CD4-positive, alpha-beta T cell treated with Interleukin-21 for 1 hour (primary cell): Measurements from ENCODE around the gene TDRD15.
A peak's percentile ranks its signal among the peaks of the same experiment; 100 is the strongest.
"Not testable (repeated sequence)": the region's sequence is repeated elsewhere in the genome, so short reads cannot be mapped to it uniquely, and the experiment has no call there.

Source experiments
- DNase-seq: peaks from one replicate; pipeline ENCODE4 v3.0.0-alpha.2; 2020

The TDRD15 gene

GRCh38 chr2:21123473-21124393 lies at the start of gene TDRD15:
Gene TDRD15 (plus strand): TSS chr2:21123968. CDS start chr2:21137468, 13,500 bp downstream.
- DNase-seq, result no peak

DNA sequence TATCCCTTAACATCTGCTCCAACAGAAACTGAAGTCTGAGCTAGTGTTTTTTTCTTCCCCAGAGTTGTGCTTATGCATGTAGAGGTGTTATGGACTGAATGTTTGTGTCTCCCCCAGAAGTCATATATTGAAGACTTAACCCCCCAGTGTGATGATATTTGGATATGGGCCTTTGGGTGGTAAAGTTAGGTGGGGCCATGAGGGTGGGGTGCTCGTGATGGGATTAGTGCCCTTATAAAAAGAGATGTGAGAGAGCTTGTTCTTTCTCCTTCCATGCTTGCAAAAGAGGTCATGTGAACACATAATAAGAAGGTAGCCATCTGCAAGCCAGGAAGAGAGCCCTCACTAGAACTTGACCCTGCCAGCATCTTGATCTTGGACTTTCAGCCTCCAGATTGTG lies 45.5 kb upstream of the TDRD15 start:
- no peak for DNase-seq

- no peak for DNase-seq
Measured at GRCh38 chr2:21083482-21083881, 40.3 kb upstream of the TDRD15 start.

- DNase-seq, result no peak
Measured at GRCh38 chr2:21084401-21084800, 39.4 kb upstream of the TDRD15 start.

DNA sequence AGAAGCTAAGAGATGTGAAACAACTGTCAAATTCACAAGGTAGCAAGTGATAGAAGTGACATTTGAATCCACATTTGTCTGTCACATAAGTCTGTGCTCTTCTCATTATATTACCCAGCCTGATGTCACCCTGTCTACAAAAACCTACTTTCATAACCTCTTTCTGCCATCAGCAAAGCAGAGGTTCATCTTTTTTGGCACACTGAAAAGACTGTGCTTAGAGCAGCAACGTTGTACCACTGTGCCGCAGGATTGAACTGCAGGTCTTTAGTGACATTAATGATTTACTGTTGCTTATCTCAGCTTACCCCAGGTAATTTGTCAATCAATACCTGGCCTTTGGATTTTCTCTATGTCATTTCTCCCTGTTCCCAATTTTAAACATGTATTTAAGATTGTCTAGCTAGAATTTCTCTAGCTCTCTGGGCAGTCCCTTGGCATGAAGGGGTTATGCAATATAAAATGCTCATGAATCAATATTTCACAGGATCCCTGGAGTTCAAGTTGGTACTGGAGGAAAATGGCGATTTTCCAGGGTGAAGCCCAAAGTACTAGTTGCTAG lies 31.4 kb upstream of the TDRD15 start:
- DNase-seq, result no peak

- no peak for DNase-seq
Measured at GRCh38 chr2:21095178-21095577, 28.6 kb upstream of the TDRD15 start.

DNA sequence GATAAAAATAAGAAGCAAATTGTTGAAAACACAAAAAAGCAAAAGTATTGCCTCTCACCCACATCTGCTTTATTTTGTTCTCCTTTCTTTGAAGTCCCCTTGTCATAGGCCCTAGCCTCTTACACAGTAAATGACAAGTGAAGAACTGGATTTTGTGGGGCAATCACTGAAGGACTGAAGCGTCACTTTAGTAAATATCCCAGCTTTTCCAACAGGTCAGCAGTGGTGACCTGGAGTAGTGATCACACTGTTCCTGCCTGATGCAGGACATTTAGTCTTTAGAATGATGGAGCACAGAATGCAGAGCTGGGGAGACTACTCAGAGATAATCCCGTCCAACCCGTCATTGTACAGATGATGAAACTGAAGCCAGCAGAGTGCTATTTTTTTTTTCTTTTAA lies 28.1 kb upstream of the TDRD15 start:
- DNase-seq, result no peak

DNA sequence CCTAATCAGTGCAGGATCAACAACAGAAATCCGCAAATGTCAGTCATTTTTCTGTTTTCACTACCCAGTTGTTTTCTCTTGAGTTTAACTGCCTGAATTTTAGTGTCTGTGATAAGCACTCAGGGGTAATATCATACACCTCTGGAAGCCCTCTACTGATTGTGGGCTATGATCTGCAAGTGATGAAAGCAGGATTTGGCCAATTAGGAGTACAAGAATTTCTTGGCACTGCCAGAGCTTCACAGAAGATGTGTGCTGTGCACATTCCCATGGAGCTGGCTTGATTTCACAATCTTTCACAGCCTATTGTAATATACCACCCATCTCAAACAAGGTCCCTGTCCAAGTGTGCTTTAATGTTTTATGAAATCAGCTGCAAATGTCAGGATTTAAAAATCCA lies 27.3 kb upstream of the TDRD15 start:
- DNase-seq, result no peak

DNA sequence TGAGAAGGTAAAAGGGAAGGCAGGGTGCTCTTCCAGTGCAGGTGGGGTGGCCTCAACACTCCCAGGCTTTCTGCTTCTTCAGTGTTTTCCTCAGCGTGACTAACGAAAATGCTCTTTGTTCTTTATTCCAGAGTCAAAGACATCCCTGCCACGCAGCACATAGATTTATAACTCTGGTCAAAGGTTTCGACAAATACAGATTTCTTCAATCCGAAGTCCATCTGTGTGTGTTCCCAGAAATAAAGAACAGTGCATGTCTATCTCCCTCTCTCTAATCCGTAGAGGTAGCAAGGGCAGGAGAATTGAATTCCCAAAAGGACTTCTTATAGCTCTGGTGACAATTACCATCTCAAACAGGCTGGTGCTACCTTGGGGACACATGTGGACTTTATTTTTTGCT lies 26.4 kb upstream of the TDRD15 start:
- no peak for DNase-seq

DNA sequence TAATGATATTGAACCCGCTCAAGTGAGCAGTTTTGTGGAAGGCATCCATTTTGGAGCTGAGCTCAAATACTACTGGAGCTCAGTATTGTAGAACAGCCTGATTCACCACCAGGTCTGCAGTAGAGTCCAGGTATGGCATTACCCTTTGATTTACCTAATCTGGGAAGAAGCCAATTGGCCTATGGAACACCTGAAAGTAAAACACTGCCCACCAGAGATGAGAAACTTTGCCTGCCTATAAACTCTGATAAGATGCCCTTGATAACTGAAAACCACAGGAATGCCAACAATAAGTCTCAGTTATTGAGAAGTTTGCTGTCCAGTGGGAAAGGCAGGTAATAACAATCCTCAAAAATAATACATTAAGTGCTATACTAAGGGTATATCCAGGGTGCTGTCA lies 25.5 kb upstream of the TDRD15 start:
- DNase-seq, result no peak

DNA sequence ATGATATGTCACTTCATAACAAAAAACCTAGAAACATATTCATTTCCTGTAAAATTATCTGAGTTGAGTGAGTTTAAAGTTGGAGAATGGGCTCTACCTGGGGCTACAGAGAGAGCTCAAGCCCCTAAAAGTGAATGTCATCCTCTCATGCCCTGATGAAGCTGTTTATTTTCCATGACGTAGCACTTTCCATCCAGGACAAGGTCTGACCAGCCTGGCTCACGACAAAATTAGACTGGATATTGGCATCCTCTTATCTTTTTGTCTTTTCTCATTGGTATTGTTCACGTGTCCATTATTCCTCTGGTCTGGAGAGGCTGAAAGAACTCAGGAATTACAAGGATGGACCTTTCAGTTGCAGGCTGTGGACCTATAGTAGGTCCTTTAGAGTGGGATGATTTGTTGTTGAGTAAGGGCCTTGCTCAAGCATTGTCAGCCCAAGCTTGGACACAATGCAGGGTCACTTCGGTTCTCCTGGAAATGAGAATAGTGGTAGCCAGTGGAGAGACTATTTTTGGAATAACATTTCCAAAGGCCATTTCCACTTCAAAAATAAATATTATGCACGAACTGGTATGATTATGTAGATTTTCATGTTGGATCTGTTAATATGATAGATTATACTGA lies 24.4 kb upstream of the TDRD15 start:
- no peak for DNase-seq

GRCh38 chr2:21101514-21102155 lies 22.1 kb upstream of the TDRD15 start:
- not testable (repeated sequence) for DNase-seq

DNA sequence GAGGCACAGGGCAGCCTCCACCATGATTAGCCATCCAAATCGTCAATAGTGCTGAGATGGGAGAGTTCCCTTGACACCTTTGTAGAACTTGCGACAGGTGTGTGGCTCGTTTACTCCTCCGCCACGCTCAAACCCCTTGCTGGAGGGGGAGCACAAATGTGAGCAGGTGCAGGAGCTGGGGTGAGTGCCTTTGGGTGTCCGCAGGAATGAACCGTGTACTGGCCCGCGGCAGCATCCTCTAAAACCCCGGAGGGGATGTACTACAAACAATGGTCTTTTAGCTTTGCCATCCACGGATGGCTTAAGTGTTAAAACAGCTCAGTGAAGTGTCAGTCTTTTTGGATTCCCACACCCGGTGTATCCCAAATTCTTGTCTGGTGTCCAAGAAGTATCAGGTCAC lies 21.4 kb upstream of the TDRD15 start:
- no peak for DNase-seq

DNA sequence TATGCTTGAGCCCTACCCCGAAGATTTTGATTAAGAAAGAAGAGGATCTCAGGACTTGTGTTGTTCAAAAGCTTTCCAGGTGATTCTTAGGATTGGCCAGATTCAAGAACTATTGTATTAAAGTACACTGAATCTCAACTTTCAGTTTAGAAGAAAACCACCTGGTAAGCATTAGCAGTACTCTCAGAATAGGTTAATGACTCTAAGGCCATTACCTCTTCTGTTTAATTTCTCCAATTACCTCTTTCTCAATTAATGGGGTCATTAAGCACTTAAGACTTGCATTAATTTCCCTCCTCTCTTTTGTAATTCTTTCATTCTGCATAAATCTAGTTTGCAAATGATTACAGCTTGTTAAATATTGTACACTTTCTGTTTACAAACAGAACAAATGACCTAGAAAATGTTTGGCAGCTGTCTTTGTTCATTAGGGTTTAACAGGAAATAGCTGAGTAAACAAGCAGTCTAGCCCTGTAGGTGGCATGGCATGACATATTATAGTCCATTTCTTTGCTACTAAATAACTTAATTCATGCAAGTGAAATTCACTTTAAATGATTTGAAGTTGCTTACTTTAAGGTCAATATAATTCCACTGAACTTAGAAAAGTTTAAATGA lies 20.4 kb upstream of the TDRD15 start:
- DNase-seq, result no peak

DNA sequence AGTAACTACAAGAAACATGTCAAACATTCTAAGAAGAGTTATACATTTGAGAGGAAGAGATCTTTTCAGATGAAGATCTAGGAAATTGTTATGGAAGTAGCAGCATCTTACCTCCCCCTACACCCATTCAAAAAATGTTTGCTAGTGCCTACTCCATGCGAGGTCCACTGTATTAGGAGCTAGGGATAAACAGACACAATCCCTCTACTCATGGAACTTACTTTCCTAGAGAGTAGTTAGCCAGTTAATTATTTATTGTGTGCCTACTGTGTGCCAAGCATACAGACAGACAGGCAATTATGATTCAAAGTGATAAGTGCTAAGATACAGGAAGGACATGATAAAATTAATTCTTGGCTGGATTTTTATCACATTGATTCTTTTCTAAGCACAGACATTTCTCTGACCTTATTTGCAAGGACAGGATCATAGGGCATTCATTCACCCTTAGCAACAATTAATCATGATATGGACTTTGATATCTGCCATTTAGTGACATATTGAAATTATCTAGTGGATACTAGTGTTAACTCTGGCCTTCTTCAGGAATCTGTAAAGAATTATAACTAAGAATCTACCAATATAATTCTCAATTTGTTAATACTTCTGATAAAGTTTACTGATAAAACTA lies 19.6 kb upstream of the TDRD15 start:
- no peak for DNase-seq

DNA sequence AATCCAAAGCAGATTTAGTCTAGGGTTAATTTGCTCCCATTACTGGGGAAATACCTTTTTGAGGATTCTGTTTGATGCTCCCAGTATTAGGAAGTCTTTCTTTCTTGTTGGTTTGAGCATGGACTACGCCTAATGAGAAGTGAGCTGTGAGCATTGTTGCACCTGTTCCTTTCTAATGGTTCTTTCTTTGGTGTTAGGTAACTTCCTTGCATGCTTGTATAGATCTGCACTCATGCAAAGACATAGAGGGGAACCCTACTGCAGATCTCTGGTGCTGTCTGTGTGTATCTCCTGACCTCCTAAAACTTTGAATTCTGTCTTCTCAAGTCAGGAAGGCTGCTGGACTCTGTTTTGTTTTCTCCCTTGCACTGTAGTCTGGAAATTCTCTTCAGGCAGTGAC lies 12.8 kb upstream of the TDRD15 start:
- no peak for DNase-seq

DNA sequence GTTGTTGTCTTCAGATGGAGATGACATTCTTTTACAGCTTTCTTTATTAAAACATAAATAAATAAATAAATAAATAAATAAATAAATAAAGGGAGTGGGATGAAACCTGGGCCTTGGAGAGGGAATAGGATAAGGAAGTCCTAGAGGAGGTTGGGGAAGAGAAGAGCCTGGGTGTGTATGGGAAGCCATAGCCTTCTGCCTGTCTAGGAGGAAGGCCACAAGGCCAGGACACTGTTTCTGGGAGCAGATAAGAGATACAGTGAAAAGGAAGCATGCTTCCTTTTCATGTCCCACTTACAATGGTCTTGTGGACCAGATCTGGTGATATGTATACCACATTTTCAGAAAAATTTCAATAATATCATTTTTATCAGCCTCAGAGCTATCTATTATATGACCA lies 6.1 kb upstream of the TDRD15 start:
- DNase-seq, result no peak

- peak; percentile 6 for DNase-seq
Measured at GRCh38 chr2:21118302-21118920, 5.4 kb upstream of the TDRD15 start.

GRCh38 chr2:21131861-21132260 lies 8.1 kb downstream of the TDRD15 start:
- DNase-seq, result no peak

DNA sequence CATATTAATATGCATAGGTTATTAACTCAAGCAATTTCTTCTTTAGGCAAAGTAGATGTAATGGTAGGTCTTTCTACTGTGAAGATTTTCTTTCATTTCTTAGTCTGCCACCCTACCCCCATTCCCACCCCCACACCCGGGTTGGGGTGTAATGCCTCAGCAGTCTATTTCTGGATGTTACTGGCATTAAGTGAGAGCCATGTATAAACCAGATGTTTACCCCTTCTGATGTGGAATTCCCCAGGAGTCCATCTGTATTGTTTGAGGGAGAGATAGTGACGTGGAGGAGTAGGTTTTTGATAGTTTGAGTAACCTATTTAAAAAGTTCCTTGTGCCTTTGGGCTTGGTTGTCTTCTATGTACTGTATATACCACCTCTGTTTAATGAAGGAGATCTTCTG lies 11.8 kb downstream of the TDRD15 start:
- DNase-seq, result no peak

DNA sequence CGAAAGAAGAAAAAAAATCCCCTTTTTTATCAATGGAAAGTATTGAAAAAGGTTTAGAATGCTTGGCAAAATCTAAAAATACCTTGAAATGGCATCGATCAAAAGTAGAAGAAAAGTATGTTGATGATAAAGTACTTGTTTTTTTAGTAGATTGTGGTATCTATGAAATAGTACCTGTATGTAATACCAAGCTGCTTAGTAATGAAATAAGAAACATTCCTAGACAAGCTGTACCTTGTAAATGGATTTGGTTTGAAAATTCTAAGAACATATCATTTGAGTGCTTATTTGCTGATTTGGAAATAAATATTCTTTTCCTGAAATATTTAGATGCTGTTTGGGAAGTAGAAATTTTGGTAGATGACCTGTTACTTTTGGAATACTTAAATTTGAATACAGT lies 18.4 kb downstream of the TDRD15 start:
- DNase-seq, result no peak

DNA sequence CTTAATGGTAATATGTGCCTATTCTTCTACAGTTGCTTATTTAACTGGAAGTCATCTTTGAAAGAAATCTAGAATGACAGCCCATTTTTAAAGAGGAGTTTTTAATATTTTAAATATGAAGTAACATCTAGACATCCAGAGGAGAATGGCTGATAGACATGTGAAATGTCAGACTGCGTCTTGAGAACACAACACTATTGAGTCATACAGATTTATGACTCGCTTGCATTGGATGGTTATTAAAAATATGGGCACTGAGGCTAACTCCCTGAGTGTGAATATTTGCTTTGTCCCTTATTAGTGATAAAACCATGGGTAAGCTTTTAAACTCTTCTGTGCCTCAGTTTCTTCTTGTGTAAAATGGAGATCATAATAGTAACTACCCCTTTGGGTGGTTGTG lies 22.9 kb downstream of the TDRD15 start:
- DNase-seq, result no peak
